NCI-H2107 treated with DMSO at 0.1 percent for 48 hours (cell line): ENCODE data around the gene LDLRAD2.
"Not testable (repeated sequence)": the region's sequence is repeated elsewhere in the genome, so short reads cannot be mapped to it uniquely, and the experiment has no call there.

Experiments
- DNase-seq: peaks from one replicate; lab custom pipeline; 2025; ENCODE audit not compliant: unreplicated experiment; lab: John Stamatoyannopoulos, UW

Gene LDLRAD2

DNA sequence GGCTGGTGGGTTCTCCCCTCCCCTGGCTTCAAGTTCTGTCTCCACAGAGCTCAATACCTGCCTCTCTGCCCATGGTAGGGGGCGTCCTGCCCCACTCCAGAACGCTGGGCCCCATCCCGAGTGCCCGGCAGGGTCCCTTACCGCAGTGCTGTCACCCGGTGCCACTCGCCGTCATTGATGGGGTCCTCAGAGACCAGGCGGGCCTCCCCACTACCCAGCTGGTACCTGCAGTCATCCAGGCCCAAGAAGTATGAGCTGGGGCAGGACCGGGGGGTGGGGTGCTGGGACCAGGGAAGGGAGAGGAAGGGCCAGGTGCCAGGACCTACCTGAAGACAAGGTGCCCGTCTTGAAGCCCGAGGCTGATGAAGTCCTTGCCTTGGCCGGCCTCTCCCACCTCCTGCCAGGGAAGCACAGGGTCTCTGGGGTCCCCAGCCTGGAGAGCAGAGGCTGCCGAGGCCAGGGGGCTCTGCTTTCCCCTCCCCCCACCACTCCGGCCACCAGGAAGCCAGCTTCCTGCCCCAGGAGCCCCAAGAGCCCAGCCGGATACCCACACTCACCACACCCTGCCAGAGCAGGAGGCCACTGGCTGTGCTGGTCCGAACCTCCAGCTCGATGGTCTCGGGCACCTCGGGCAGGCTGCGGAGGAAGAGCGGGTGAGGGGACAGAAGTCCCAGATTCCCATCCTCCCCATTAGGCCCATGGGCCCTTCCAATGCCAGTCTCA lies 12.1 kb downstream of the LDLRAD2 start:
- DNase-seq = no peak

DNA sequence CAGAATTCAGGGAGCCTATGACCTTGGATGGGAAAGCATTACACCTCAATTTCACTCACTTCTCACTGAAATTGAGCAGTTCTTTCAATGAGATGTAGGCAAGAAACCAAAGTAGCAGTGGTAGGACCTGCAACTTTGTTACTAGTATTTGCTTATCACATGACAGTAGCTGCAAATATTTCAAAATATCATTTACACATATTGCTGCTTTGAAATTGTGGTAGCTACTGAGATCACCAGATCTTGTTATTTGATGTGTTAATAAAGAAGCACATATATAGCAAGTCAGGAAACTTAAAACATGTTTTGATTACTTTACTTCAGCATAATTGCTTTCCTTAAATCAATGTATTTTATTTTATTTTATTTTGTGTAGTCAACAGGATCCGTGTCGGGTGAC lies 12.9 kb downstream of the LDLRAD2 start:
- no peak for DNase-seq

DNA sequence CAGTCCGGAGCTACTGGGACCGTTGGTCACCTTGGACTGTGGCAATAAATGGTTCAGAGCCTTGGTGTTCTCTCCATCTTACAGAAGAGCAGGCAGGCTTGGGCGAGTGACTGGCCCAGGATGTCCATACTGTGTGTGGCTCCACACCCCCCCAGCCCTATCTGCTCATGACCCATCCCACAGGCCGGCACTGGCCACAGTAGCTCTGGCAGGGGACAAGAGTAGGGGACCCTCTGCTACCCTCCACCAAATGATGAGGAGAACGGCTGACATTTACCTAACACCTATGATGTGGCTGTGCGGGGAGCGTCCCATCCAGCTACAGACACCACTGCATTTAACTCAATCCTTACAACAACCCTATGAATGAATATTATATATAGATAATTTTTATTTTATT lies 13.3 kb downstream of the LDLRAD2 start:
- no peak for DNase-seq

DNA sequence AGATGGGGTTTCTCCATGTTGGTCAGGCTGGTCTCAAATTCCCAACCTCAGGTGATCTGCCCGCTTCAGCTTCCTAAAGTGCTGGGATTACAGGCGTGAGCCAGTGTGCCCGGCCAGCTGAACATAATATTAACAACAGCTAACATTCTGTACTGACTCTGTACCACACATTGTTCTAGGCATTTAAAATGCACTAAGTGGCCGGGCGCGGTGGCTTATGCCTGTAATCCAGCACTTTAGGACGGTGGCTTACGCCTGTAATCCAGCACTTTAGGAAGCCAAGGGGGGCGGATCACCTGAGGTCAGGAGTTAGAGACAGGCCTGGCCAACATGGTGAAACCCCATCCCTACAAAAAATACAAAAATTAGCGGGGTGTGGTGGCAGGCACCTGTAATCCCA lies 14.6 kb downstream of the LDLRAD2 start:
- not testable (repeated sequence) for DNase-seq

DNA sequence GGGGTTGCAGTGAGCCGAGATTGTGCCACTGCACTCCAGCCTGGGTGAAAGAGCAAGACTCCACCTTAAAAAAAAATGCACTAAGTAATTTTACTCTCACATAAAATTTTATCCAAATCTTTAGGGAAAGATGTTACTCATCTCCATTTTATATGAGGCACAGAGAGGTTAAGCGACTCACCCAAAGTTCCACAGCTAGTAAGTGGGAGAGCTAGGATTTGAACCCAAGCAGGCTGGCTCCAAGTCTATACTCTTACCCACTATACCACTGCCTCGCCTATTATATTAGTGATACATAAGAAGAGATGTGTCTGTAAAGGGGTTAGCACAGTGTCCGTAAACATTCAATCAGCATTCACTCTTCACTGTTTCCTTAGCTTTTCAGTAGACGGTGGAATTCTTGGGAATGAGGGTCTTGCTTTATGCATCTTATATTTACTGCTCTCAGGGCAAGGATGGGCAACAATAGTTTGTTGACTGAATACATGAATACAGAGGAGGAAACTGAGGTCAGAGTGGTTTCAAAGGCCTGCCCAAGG lies 15.1 kb downstream of the LDLRAD2 start:
- DNase-seq = no peak

DNA sequence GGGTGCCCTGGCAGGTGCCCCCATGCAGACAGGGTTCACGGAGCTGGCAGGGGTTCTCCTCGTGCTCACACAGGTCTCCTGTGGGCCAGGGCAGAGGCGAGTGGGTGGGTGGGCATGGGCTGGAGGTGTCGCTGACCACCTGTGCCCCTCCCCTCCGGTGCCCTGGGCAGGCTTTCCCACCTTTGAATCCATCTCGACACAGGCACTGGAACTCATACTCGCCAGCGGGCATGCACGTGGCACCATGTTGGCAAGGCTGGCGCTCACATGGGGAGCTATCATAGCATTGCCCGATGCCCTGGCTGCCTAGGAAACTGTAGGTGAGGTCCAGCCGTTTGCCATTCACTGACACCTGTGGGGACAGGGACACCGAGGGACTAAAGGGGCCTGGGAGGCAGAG lies 16.0 kb downstream of the LDLRAD2 start:
- DNase-seq = no peak

DNA sequence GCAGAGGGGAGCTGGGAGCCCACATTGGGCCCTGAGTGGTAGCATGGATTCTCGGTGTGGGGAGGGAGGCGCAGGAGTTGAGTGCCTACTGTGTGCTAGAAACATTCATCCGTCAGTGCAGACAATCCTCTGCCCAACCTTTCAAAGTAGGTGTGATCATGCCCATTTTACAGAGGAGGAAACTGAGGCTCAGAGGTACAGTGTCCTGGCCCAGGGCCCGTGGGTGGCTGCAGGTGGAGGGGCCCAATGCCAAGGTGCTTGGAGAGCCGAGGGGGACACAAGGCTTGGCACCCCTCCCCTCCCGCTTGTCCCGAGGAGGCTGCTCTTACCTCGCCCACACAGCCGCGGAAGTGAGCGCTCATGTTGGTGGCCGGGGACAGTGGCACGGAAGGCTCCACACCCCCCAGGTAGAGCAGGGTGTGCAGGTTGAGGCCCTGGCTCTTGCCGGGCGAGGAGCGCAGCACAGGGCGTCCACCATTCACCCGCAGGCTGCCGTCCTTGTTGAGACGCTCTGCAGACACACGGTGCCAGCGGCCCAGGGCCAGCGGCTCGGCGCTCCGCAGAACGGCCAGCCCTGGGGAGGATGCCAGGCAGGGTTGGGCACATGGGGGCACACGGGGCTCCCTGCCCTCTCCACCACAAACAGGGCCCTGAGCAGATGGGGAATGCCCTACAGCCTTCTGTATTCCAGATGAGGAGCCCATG lies 16.6 kb downstream of the LDLRAD2 start:
- no peak for DNase-seq

DNA sequence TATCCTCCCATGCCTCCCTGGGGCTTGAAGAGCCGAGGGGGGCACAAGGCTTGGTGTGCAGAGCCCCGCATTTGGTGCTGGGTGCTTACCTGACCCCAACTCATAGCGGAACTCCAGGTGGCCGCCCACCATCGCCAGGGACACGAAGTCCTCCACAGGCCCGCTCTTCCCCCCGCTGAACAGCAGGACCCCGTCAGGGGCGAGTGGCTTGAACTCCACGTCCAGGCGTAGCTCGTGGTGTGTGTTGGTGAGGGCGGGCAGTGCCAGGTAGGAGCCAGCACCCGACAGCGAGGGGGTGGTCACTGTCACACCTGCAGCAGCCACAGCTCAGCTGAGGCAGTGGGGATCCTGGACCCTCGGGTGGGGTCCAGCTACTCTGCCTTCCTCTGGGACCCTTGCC lies 17.2 kb downstream of the LDLRAD2 start:
- DNase-seq = no peak

DNA sequence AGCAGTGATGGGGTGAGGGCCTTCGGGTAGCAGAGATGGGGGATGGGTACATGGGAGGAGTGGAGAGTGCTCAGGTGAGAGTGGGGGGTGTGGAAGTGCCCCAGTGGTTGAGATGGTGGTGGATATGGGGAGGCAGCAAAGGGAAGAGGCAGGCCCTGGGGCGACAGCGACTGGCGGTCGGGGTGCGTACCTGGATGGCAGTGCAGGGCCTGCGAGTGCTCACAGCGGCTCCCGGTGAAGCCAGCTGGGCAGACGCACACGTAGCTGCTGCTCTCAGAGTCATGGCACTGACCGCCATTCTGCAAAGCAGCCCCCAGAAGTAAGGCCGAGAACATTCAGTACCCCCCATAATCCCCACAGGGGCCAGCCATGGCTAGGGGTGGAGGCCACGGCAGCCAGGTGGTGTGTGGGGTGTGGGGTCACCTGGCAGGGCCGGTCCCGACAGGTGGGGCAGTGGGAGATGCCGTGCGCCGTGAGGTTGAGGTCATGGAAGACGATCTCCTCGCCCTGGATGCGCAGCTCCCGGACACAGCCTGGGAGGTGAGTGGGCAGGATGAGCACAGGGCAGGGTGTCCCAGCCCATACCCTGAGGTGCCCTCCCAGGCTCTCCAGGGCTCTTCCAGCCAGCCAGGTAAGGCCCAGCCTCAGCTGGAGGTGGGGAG lies 18.9 kb downstream of the LDLRAD2 start:
- DNase-seq = no peak

DNA sequence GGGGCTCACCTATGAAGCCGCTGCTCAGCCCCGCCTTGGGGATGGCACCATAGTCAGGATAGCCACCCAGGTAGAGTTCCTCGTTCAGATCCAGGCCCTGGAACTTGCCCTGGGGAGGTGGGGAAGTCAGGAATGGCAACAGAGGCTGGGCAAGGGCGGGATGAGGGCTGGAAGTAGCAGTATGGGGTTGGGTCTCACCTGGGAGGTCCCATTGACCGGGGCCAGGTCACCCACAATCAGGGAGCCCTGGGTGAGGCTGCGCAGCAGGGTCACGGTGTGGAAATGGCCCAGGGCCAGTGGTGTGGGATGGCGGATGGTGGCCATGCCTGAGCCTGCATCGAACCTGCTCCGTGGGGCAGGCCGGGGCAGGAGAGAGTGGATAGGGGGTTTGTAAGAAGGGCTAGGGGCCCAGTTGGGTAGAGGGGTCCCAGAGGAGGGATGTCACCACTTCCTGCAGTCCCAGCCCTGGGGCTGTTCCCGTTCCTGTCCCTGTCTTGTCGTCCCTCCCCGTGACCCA lies 19.4 kb downstream of the LDLRAD2 start:
- no peak for DNase-seq

DNA sequence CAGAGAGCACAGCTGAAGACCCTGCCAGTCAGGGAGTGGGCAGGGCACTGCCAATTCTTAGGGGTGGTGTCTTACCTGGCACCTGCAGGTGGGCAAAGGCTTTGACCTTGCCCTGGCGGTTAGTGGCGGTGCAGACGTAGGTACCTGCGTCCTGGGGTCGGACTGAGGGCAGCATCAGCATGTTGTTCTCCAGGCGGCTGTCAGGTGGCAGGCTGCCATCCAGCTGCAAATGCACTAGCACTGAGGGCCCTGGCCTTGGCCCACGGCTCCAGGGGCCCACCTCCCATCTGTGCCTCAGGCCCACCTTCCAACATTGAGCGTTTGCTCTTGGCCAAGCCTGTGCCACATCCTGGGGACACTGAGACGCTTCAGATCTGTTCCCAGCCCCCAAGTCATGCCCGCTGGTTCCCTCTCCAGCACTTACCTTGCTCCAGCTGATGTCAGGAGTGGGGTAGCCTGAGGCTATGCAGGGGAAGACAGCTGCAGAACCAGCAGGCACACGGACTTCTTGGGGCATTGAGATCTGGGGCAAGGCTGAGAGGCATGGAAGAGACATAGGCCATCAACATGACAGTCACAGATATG lies 21.4 kb downstream of the LDLRAD2 start:
- DNase-seq = no peak

DNA sequence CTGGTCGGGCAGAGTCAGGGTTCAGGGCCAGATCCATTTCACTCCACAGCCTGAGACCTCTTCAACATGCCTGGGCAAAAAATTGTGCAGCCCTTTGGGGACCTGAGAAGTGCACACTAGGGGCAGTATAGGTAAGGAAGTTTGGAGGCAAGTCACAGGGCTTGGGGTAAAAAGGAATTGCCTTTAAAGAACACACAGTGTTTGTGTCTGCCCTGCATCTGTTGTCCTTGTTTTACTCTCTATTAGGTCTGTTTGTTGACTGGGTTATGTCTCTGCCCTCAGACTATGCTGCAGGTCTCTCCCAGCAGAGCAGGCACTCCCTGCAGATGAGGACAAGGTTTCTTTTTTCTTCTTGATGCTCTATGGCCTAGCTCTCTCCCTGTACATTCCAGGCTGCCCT lies 22.0 kb downstream of the LDLRAD2 start:
- no peak for DNase-seq

DNA sequence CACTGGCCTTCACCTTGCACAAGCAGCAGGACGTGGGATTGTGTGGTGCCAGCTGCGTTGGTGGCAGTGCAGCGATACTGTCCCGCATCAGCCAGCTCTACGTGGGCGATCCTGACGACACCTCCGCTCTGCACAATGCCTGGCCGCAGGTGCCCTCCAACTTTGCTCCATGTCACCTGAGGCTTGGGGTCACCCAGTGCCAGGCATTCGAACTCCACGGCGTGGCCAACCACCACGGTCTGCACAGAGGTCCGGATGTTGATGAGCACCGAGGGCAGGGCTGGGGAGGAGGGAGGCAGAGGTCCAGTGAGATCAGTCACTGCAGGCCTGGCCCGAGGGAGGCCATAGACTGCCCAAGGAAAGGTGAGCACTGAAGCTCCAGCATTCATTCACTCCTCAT lies 22.6 kb downstream of the LDLRAD2 start:
- no peak for DNase-seq

DNA sequence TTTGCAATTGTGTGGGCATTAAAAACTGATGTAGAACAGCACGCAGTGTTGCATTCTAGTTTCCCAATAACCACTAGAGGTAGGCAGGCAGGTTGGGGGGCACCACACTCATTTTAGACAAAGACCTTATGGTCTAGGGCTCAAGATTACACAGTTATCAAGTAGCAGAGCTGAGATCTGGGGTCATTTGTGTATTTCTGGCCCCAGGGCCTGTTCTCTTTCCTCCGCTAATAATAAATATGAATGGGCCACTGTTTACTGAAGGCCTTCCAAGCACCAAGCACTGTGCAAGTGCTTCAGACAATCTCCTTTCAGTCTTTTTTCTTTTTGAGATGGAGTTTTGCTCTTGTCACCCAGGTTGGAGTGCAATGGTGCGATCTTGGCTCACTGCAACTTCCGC lies 23.9 kb downstream of the LDLRAD2 start:
- DNase-seq = no peak

DNA sequence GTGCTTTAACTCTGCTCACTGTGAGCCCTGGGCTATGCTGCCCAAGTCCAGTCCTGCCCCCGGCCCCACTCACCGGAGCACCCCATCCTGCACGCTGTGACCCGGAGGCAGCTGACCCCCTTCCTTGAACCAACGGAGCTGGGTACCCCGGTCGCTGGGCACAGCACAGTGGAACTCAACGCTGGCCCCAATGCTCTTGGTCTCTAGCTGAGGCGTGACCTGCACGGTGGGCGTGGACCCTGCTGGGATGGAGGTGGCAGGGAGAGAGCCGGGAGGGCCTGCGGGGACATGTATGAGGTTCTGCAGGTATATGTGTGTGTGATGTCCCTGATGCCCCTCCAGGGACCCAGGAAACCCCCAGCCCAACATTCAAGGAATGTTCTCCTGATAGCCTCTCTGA lies 24.7 kb downstream of the LDLRAD2 start:
- DNase-seq = no peak

DNA sequence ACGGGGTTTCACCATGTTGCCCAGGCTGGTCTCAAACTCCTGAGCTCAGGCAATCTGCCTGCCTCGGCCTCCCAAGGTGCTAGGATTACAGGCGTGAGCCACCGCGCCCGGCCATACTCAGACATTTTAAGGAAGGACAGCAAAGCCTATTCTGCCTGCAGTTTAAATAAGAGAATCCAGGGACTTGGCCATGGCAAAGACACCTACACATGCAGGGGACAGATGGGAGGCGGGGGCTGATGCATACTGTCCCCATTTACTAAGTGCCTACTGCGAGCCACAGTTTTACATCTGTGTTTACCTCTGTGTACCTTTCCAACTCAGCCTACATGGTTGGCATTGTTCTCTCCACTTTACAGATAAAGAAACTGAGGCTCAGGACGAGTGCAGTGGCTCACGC lies 25.4 kb downstream of the LDLRAD2 start:
- no peak for DNase-seq

DNA sequence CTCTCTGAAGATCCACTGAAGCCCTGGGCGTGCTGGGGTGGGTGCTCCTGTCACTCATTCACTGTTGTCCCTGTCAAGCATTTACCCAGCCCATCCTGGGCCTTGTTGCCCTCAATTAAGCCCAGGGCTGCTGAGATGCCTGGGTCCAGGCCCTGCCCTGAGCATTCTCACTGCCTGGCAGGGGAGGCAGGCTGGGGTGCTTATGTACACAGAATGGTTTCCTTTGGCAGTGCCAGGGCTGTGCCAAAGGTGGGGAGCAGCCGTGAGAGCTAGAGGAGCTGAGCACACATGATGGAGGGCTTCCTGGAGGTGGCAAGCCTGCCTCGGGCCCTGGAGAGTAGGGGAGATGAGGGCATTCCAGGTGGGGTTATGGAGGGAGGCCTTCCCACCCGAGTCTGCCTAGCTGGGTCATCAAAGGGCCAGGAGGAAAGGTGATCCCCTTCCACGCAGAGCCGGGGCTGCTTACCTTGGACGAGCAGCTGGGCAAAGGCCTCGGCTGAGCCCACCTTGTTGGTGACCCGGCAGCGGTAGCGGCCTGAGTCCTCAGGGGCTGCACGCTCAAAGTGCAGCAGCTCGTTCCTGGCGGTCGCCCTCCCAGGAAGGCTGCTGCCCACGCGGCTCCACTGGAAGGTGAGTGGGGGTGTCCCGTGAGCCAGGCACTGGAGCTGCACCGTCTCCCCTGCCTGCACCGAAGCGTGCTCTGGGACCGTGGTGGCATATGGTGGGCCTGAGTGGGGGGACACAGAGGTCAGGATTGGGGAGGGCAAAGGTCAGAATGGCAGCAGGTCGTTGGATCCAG lies 26.5 kb downstream of the LDLRAD2 start:
- no peak for DNase-seq

DNA sequence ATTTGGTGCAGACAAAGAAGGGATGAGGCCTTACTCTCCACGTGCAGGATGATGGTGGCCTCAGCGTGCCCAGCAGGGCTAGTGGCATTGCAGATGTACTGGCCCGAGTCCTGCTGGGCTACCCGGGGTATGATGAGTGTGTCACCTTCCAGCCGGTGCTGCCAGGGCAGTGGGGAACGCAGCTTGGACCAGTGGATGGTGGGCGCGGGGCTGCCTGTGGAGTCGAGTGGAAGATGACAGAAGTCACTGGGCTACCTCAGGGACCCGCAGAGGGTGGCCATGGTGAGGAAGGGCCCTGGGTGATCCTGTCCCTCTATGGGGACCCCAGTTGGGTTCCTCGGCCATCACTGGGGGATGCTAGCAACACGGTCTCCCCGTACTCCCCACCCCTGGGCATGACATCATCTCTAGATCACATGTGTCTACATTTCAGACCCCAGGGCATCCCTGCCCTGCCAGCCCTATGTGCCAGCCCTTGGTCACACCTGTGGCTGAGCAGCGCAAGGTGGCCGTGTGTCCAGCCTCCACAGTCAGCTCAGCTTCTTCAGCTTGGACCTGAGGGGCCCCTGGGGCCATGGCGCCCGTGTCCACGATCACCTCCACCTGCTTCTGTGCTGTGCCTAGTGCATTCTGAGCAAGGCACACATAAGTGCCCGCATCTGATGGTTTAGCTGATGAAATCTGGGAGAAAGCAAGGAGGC lies 27.4 kb downstream of the LDLRAD2 start:
- DNase-seq = no peak

DNA sequence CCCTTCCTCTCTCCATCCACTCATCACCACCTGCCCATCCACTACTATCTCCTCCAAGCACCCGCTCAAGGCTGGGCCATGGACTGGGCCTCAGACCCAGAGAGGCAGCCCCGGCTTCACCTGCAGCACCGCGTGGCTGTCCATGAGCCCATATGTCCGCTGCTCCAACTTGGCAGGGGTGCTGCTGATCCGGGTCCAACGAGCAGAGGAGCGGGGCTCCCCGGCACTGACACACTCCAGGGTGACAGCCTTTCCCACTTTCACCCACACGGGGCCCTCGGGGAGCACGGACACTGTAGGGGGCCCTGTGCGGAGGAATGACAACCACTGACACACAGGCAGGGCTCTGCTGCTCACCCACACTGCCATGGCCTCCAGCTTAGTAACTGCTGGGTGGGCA lies 28.9 kb downstream of the LDLRAD2 start:
- no peak for DNase-seq

DNA sequence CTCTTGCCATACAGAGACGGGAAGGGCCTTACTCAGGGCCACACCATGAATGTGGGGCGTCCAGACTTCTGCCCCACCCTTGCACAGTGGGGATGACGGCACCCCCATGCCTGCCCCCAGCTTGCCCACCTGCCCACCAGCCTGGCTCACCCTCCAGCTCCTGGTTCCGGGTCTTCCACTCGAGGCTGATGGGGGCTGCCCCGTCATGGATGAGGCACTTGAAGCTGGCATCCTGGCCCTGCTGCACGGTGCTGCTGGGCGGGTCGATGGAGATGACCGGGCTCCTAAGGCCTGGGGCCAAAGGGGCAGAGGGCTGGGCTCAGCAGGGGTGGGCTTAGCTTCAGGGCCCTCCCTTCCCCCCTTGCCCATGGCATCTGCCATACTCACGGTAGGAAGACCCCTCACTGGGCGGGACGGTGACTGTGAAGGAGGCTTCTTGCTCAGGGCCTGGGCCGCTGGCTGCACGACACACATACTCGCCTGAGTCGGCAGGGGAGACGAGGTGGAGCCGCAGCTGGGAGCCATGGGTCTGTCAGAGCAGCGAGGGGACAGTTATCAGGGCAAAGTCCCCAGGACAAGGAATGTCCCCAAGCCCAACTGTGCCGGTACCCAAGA lies 29.9 kb downstream of the LDLRAD2 start:
- DNase-seq = no peak
